GM12878 (cell line): ENCODE data around the gene TTC1. TPM values are rescaled to one million over a fixed set of nuclear protein-coding genes. Genes with fewer than 3 reads are reported as not detected.

Experiments used
- ATAC-seq: fragments of 200-7000 bp; cut with Tn5 transposase; 3 replicates; pipeline ENCODE4 v1.9.1; 2020; ENCODE audit warnings: mild to moderate bottlenecking, moderate library complexity
- BruUV-seq: library from RNA; stranded (reverse); fragments of 400-500 nt; replicated peaks from 2 replicates; lab custom pipeline; 2021; lab: Mats Ljungman, UMichigan
- CTCF ChIA-PET: fragments of 300-600 bp; sonication (Branson Sonifier 250); formaldehyde crosslinking; extraction: SDS; loops from one replicate; lab custom pipeline; 2021; ENCODE audit warnings: inconsistent platforms; lab: Yijun Ruan, JAX
- POLR2A ChIA-PET: fragments of 350-600 bp; formaldehyde crosslinking; extraction: SDS; loops from one replicate; lab custom pipeline; 2021; ENCODE audit warnings: inconsistent platforms; lab: Charles Lee
- RAD21 ChIA-PET: fragments of 300-600 bp; sonication (Branson Sonifier 250); formaldehyde crosslinking; loops from one replicate; lab custom pipeline; 2023; ENCODE audit warnings: antibody characterized with exemption; ENCODE audit not compliant: unreplicated experiment; lab: Charles Lee
- SMC1A ChIA-PET: fragments of 300-600 bp; sonication (Branson Sonifier 250); formaldehyde crosslinking; loops from one replicate; lab custom pipeline; 2023; ENCODE audit not compliant: unreplicated experiment, uncharacterized antibody; lab: Charles Lee
- DNase-seq: peaks from one replicate; pipeline ENCODE4 v3.0.0-alpha.2; 2011; ENCODE audit warnings: low read depth, low spot score
- FAIRE-seq: peaks from 3 replicates; lab custom pipeline; 2011; peaks lifted over from hg19 to GRCh38; lab: Jason Lieb, UNC
- H2AFZ ChIP-seq: 2 replicates; pipeline ENCODE4 v1.6.0; 2011; ENCODE audit warnings: low read depth, low read length, control low read depth; ENCODE audit not compliant: control insufficient read depth
- H3K27ac ChIP-seq: 2 replicates; pipeline ENCODE4 v1.5.1; 2011; ENCODE audit warnings: control low read depth; ENCODE audit not compliant: control insufficient read depth, insufficient read depth
- H3K27me3 ChIP-seq, 2 experiments: replicated peaks in 1 of 2; 2 replicates each; pipeline versions ENCODE4 v1.6.0 to v1.6.1; 2011; ENCODE audit warnings: low read length in 1 of 2; ENCODE audit not compliant: control insufficient read depth in 2 of 2, insufficient read depth in 2 of 2
- H3K36me3 ChIP-seq, 2 experiments: 2 replicates each; pipeline ENCODE4 v1.5.1; 2011; ENCODE audit warnings: low read length in 1 of 2; ENCODE audit not compliant: control insufficient read depth in 2 of 2, insufficient read depth in 2 of 2
- H3K4me1 ChIP-seq: 2 replicates; pipeline ENCODE4 v1.6.1; 2011; ENCODE audit warnings: mild to moderate bottlenecking, low read length, moderate library complexity, mixed read lengths; ENCODE audit not compliant: control insufficient read depth, insufficient read depth
- H3K4me2 ChIP-seq: 2 replicates; pipeline ENCODE4 v1.6.0; 2011; ENCODE audit warnings: control low read depth; ENCODE audit not compliant: control insufficient read depth, insufficient read depth
- H3K4me3 ChIP-seq: fragments of 200-600 bp; sonication (generic); 2 replicates; pipeline ENCODE4 v1.5.1; 2016
- H3K79me2 ChIP-seq: 2 replicates; pipeline ENCODE4 v1.6.0; 2011; ENCODE audit warnings: low read length; ENCODE audit not compliant: control insufficient read depth, insufficient read depth
- H3K9ac ChIP-seq: 2 replicates; pipeline ENCODE4 v1.8.0; 2011; ENCODE audit warnings: low read length, control low read depth, mixed read lengths; ENCODE audit not compliant: control insufficient read depth, insufficient read depth
- H3K9me3 ChIP-seq: replicated peaks from 3 replicates; pipeline ENCODE4 v1.5.1; 2011; ENCODE audit warnings: mild to moderate bottlenecking, low read length; ENCODE audit not compliant: control insufficient read depth, insufficient read depth
- H4K20me1 ChIP-seq: 2 replicates; pipeline ENCODE4 v1.6.0; 2011; ENCODE audit not compliant: control insufficient read depth, insufficient read depth
- BCL11A ChIP-seq: IDR thresholded peaks from 2 replicates; pipeline ENCODE4 v1.6.1; 2011; ENCODE audit warnings: low read depth, low read length
- CEBPZ ChIP-seq: fragments of 150-350 bp; IDR thresholded peaks from 2 replicates; pipeline ENCODE4 v1.6.1; 2016; ENCODE audit warnings: low read depth, low read length
- CHD1 ChIP-seq: IDR thresholded peaks from 2 replicates; pipeline ENCODE4 v1.6.1; 2012; ENCODE audit warnings: low read depth, low read length, improper control_type of control experiment
- FOXK2 ChIP-seq: fragments of 450-650 bp; IDR thresholded peaks from 2 replicates; pipeline ENCODE4 v1.6.1; 2017; ENCODE audit warnings: mild to moderate bottlenecking, moderate library complexity
- GABPA ChIP-seq: IDR thresholded peaks from 2 replicates; pipeline ENCODE4 v1.6.1; 2014; ENCODE audit warnings: antibody characterized with exemption, low read depth, mild to moderate bottlenecking, inconsistent platforms
- HDGF ChIP-seq: fragments of 450-650 bp; IDR thresholded peaks from 2 replicates; pipeline ENCODE4 v1.6.1; 2016; ENCODE audit warnings: antibody characterized with exemption
- IKZF1 ChIP-seq: fragments of 450-650 bp; conservative IDR thresholded peaks from 2 replicates; pipeline ENCODE4 v1.6.1; 2017; ENCODE audit warnings: antibody characterized with exemption, mild to moderate bottlenecking
- MTA2 ChIP-seq: fragments of 450-650 bp; IDR thresholded peaks from 2 replicates; pipeline ENCODE4 v1.6.1; 2016; ENCODE audit warnings: low read depth, mild to moderate bottlenecking, moderate library complexity
- MXI1 ChIP-seq: fragments of 150-350 bp; IDR thresholded peaks from 2 replicates; pipeline ENCODE4 v1.6.1; 2011; ENCODE audit warnings: low read depth, mild to moderate bottlenecking, inconsistent platforms, low read length, improper control_type of control experiment
- NFXL1 ChIP-seq: fragments of 450-650 bp; IDR thresholded peaks from 2 replicates; pipeline ENCODE4 v1.6.1; 2017; ENCODE audit warnings: antibody characterized with exemption, mild to moderate bottlenecking, borderline replicate concordance
- PRDM15 ChIP-seq: fragments of 450-650 bp; formaldehyde crosslinking; IDR thresholded peaks from 2 replicates; pipeline ENCODE4 v1.4.0; 2020; ENCODE audit warnings: mild to moderate bottlenecking, moderate library complexity
- RAD51 ChIP-seq: fragments of 450-650 bp; IDR thresholded peaks from 2 replicates; pipeline ENCODE4 v1.6.1; 2016; ENCODE audit warnings: moderate library complexity, mild to moderate bottlenecking, inconsistent platforms
- SIX5 ChIP-seq: IDR thresholded peaks from 2 replicates; pipeline ENCODE4 v1.6.1; 2011; ENCODE audit warnings: mild to moderate bottlenecking, low read depth, low read length, moderate library complexity; ENCODE audit not compliant: severe bottlenecking
- SUPT20H ChIP-seq: IDR thresholded peaks from 2 replicates; pipeline ENCODE4 v1.6.1; 2011; ENCODE audit warnings: low read depth, mild to moderate bottlenecking, low read length, moderate library complexity, borderline replicate concordance; ENCODE audit not compliant: control insufficient read depth
- TAF1 ChIP-seq: IDR thresholded peaks from 2 replicates; pipeline ENCODE4 v1.6.1; 2011; ENCODE audit warnings: mild to moderate bottlenecking, low read depth, low read length, borderline replicate concordance
- WGBS: methylation state at CpG from one replicate; pipeline ENCODE4 v1.1.6; 2016; ENCODE audit warnings: low lambda C conversion rate; ENCODE audit not compliant: insufficient replicate concordance, insufficient coverage; ENCODE audit errors: missing lambda C conversion rate; 5-methylcytosine and 5-hydroxymethylcytosine counted together
- in situ Hi-C: fragments of 300-500 bp; cut with MboI; formaldehyde crosslinking; loops from 9 replicates; pipeline ENCODE4 v1.14.3; 2018; ENCODE audit warnings: mixed read lengths
- intact Hi-C: fragments of 100-400 bp; cut with micrococcal nuclease; formaldehyde crosslinking; loops from one replicate; pipeline ENCODE4 v1.14.2; 2022; ENCODE audit not compliant: unreplicated experiment
- polyA plus RNA-seq, 11 experiments: library from polyadenylated mRNA; depleted of rRNA in 4 of 11; unstranded in 6 of 11; stranded (reverse) in 5 of 11; fragments of >200 nt; fragmentation: Nextera tagmentation in 4 of 11; fragmentation: Illumina TruSeq in 1 of 11; extraction: Ambion mirVana in 4 of 11; extraction: Trizol in 1 of 11; gene quantifications; 1 replicate in 1 of 11; 2 replicates in 10 of 11; pipeline versions ENCODE4 v1.2.1 to v1.2.3, GENCODE V29; 2011 to 2016; ENCODE audit warnings: inconsistent platforms in 2 of 11, missing spikeins in 2 of 11, low read depth in 1 of 11
- total RNA-seq, 4 experiments: library from RNA; depleted of rRNA in 3 of 4; stranded (reverse); fragments of >200 nt in 3 of 4; fragmentation: Illumina TruSeq in 1 of 4; extraction: Trizol in 1 of 4; gene quantifications; 2 replicates each; pipeline versions ENCODE4 v1.2.1 to v1.2.3, GENCODE V29; 2013 to 2021

The TTC1 gene
- total and polyA plus RNA-seq, 10 of the 15 experiments (the other 5 are each of a cell fraction or from before 2014, with no cell fraction given), result 46.6 to 160 (median 92.3) TPM

GRCh38 chr5:160071916-160072315 lies 63.0 kb downstream of the TTC1 start:
- H3K79me2 ChIP-seq, result no peaks in the 10 kb centered on the region
- CTCF ChIA-PET, result interaction anchor here (1.1 to 3.4 kb wide), 4 partner anchors 9 to 273 kb away, joined by 3 to 18 read pairs (median 4); no protein-coding TSS in a partner anchor
- no peaks in the 10 kb centered on the region for H3K27me3 ChIP-seq
- H3K36me3 ChIP-seq, result no peaks in the 10 kb centered on the region
- H3K4me1 ChIP-seq, result no peaks in the 10 kb centered on the region
- H3K4me2 ChIP-seq, result no peak overlapping the region
- FAIRE-seq, result no peak
- no TSS peak for BruUV-seq
- RAD21 ChIA-PET, result interaction anchor here (2.0 kb wide), 1 partner anchor 9 kb away, joined by 9 read pairs; no protein-coding TSS in a partner anchor
- no peaks in the 10 kb centered on the region for H3K9me3 ChIP-seq
- H3K27ac ChIP-seq, result no peak overlapping the region
- H4K20me1 ChIP-seq, result no peaks in the 10 kb centered on the region
- H3K9ac ChIP-seq, result no peak overlapping the region
- SMC1A ChIA-PET, result interaction anchor here (4.6 kb wide), 1 partner anchor 9 kb away, joined by 21 read pairs; no protein-coding TSS in a partner anchor
- intact Hi-C loops, result no loop called here
- no peak for ATAC-seq
- WGBS, result 100% methylated on average over 2 of the region's 2 CpGs
- no peak for TF ChIP-seq HDGF
- TF ChIP-seq SIX5, result no peak
- no peak for TF ChIP-seq MTA2
- TF ChIP-seq IKZF1, result no peak
- TF ChIP-seq MXI1, result no peak
- TF ChIP-seq TAF1, result no peak
- no peak for TF ChIP-seq NFXL1
- TF ChIP-seq GABPA, result no peak
- no peak for TF ChIP-seq PRDM15 (CRISPR knock-in tag)
- TF ChIP-seq CHD1, result no peak
- no peak for TF ChIP-seq SUPT20H
- no peak for TF ChIP-seq RAD51
- no peak for TF ChIP-seq CEBPZ
- TF ChIP-seq BCL11A, result no peak
- TF ChIP-seq FOXK2, result no peak
- TF ChIP-seq, all 136 proteins: peak for 0
- no peak overlapping the region for H2AFZ ChIP-seq
- POLR2A ChIA-PET, result interaction anchor here (1.0 kb wide), 1 partner anchor 74 kb away, joined by 4 read pairs; no protein-coding TSS in a partner anchor
- in situ Hi-C loops, result loop anchor here (10.0 kb wide), 1 partner anchor 273 kb away; no protein-coding TSS in a partner anchor
- no peak for DNase-seq
- no peak overlapping the region for H3K4me3 ChIP-seq
